Sigmoid colon (tissue), 4 donors: Measurements from ENCODE around the gene ADGRV1.

Experiments
- EP300 ChIP-seq, 4 donors: sonication (generic); formaldehyde crosslinking; IDR thresholded peaks; one replicate each; pipeline ENCODE4 v1.6.1; 2017; ENCODE audit warnings: antibody characterized with exemption in 4 of 4
- POLR2A ChIP-seq, 2 donors: fragments of 450-650 bp; IDR thresholded peaks; one replicate each; pipeline ENCODE4 v1.6.1; 2016; ENCODE audit warnings: antibody characterized with exemption in 2 of 2, mild to moderate bottlenecking in 2 of 2, moderate library complexity in 2 of 2
- POLR2AphosphoS5 ChIP-seq, 4 donors: sonication (generic); formaldehyde crosslinking; IDR thresholded peaks; one replicate each; pipeline ENCODE4 v1.6.1; 2017; ENCODE audit warnings: antibody characterized with exemption in 4 of 4
- TF ChIP-seq, protein P1 (sequence below), 4 experiments: fragments of 450-650 bp in 3 of 4; fragments of 200-600 bp in 1 of 4; IDR thresholded peaks; one replicate each; pipeline ENCODE4 v1.5.1; 2016 to 2019; ENCODE audit warnings: antibody characterized with exemption in 4 of 4, mild to moderate bottlenecking in 3 of 4, moderate library complexity in 2 of 4

DNA sequence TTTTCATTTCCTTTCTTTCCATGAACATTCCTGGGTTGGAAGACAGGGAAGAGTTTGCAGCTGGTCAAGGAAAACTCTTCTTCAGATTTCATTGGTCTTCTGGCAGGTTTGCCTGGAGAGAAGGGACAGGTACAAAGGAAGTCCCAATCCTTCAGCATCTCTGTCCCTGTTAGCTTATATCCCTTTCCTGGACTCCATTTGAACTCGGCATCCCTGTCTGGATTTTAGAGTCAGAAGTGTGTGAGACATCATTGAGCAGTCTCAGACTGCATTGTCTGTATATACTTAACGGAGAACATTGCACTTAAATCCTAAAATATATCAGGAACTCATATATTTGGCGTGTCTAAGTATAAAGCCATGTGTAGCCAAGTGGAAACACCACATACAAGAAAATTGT lies 54.9 kb downstream of the ADGRV1 start:
- TF ChIP-seq, protein P1, sequence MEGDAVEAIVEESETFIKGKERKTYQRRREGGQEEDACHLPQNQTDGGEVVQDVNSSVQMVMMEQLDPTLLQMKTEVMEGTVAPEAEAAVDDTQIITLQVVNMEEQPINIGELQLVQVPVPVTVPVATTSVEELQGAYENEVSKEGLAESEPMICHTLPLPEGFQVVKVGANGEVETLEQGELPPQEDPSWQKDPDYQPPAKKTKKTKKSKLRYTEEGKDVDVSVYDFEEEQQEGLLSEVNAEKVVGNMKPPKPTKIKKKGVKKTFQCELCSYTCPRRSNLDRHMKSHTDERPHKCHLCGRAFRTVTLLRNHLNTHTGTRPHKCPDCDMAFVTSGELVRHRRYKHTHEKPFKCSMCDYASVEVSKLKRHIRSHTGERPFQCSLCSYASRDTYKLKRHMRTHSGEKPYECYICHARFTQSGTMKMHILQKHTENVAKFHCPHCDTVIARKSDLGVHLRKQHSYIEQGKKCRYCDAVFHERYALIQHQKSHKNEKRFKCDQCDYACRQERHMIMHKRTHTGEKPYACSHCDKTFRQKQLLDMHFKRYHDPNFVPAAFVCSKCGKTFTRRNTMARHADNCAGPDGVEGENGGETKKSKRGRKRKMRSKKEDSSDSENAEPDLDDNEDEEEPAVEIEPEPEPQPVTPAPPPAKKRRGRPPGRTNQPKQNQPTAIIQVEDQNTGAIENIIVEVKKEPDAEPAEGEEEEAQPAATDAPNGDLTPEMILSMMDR (IDR thresholded peaks at IDR 0.05) = no peak
- TF ChIP-seq POLR2AphosphoS5 (IDR thresholded peaks at IDR 0.05) = no peak
- no peak for TF ChIP-seq EP300 (IDR thresholded peaks at IDR 0.05)
- no peak for TF ChIP-seq POLR2A (IDR thresholded peaks at IDR 0.05)
